Right forelimb (tissue), 1 donor: ENCODE results near the gene LCOR.

ENCODE experiments used
- DNase-seq: peaks from one replicate; pipeline ENCODE4 v3.0.0-alpha.2; 2018

Gene LCOR

GRCh38 chr10:96991313-96991841, 159.3 kb downstream of the LCOR start:
- DNase-seq, result no peak

DNA sequence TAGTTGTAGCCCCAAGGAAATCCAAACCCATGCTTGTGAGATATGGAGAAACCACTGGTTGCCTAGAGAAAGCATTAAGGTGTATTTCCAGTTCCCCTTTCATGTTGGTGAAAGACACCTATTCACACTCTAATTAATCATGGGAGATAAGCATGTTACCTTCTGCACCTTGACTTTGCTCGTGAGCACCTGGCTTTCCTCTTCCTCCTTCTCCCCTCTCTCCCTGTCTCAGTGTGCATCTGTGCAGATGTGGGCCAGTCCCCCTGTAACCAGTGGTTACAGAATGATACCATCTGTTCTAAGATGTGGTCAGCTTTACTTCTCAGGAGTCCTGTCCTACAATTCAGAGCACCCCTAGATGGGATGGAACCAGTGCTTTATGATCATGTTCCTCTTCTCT, 160.6 kb downstream of the LCOR start:
- DNase-seq, result no peak

- no peak for DNase-seq
Measured at GRCh38 chr10:96995851-96996250, 163.8 kb downstream of the LCOR start.

DNA sequence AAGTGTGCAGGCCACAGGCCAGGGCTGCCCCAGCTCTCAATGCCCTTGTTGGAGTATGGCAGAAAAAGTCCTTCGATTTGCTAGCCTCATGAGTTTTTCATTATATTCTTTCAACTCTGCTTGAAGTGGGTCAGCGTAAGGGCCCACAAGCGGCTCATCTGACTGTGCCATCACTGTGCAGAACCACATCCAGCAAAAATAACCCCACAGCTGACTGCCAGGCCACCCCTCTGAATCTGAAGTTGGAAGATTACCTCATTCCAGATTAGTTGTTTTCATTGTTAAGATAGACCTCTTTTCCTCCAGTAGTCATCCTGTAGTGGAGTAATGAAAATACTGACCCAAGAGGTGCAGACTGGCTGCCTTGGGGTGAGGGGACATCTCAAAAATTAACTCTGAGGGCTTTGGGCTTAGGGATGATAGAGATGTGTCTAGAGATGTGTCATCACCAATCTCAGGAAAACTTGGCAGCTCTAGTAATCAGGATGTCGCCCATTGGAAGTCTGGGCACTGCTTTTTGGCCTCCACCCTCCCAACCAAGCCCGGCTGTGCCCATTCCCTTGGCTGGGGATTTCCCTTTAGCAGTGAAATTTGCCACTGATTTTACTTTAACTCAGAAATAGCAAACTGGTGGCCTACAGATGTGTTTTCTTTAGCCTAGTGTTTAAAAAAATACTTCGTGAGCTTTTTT, 164.3 kb downstream of the LCOR start:
- DNase-seq, result no peak

GRCh38 chr10:96998329-96998888, 166.3 kb downstream of the LCOR start:
- no peak for DNase-seq

DNA sequence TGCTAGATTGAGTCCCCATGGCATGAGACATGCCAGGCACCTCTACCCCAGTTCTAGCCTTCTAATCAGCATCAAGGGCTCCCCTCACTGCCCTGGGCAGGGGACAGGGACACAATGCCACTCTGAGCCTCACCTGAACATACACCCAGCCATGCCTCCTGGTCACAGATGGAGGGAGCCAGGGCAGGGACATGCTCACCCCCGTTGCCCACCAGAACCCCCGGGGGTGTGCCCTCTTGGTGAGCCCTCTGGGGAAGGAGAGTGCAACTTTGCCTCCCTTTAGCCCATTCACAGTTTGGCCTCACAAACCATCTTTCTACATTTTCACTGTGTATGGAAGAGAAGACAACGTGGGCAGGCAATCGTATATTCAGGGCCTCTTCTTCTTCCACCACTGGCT, 167.2 kb downstream of the LCOR start:
- DNase-seq, result no peak

- DNase-seq, result no peak
Measured at GRCh38 chr10:96999987-97000386, 167.9 kb downstream of the LCOR start.

DNA sequence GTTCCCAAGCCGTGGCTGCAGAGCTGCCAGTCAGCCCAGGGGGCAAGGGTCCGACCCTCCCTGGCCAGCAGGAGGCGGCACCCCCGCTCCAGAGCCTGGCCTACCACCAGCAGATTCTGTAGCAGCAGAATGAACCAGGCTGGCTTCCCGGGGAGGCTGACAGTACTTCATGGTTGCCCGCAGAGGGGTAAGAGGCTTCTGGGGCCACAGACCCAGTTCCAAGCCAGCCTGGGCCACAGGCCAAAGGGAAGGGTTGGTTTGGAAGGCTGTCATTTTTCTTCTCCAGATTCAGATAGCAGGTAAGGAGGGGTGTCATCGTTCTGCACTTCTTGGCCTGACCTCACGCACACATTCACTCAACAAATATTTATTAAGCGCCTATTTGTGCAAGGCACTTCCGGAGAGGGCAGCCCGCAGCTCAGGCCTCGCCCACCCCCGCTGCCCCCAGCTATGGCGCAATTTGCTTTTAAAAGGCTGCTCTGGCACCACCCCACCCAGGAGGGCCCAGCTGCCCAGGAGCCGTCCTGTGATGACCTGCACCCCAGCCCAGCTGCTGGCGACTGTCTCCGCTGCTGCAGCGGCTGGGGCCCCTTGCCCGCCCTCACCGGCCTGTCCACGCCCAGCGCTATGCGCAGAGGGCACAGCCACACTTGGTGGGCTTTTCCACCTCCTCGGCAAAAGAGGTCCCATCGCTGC, 168.5 kb downstream of the LCOR start:
- no peak for DNase-seq

DNA sequence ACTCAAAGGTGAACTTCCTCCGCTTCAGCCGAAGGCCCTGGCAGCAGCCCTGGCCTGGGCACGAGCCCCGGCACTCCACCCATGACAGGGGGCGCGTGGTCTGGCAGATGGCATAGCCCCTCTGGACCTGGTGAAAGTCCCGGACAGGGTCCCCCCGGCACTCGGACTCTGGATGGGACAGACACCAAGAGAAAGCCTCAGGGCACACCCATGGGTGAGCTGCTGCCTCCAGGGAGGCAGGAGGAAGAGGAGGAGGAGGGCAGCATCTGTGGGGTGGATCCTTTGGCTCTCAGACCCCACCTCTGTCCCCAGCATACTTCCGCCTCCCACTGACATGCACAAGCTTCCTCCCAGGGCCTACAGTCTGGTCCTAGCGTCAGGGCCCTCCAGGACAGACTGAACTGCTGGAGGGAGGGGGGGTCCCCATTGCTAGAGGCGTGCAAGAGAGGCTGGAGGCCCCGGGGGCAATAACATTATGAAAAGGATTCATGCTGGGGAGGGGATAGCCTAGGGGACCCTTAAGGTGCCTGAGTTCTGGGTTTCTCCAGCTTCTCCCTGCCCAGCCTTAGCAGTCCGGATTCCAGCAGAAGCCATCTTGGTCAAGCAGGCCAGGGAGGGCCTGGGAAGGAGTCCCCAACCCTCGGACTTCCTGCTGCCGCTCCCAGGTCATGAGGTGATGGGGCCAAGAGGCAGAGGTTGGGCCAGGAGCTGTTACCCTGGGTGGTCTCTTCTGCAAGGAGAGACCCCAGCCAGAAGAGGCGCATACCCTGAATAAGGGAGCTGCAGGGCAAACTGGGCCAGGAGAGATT, 169.3 kb downstream of the LCOR start:
- no peak for DNase-seq

DNA sequence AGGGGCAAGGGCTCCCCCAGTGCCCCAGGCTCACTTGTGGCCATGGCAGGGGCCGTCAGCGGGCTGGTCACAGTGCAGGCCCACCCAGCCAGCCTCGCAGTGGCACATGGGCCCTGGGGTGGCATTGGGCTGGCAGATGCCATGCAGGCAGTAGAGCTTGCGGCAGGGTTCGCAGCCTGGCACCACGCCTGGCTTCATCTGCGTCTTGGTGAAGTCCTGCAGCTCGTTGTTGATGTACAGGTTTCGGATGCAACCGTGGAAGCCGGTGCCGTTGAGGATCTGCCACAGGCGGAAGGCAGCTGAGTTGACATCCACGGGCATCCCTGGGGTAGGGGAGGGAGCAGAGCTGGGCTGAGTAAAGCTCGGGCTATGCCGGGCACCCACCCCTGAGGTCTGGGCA, 170.6 kb downstream of the LCOR start:
- no peak for DNase-seq

- no peak for DNase-seq
Measured at GRCh38 chr10:97003151-97003803, 171.2 kb downstream of the LCOR start.

- no peak for DNase-seq
Measured at GRCh38 chr10:97003804-97004201, 171.7 kb downstream of the LCOR start.

DNA sequence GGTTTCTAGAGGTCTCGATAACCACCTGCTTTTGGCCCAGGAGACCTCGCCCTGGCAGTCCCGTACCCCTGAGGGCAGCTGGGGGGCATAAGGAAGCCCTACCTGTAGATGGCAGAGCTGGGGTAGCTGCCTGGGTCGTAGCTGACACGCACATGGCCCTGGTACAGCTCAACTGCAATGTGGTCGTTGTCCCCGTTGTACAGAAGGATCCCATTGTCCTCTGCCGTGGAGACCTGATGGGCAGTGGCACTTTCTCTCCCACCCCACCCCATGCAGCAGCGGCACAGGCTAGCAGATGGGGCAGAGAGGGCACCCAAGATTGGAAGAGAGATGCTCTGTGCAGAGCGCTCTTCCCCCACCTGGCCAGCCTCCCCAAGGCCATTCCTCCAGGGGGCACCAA, 172.5 kb downstream of the LCOR start:
- no peak for DNase-seq

DNA sequence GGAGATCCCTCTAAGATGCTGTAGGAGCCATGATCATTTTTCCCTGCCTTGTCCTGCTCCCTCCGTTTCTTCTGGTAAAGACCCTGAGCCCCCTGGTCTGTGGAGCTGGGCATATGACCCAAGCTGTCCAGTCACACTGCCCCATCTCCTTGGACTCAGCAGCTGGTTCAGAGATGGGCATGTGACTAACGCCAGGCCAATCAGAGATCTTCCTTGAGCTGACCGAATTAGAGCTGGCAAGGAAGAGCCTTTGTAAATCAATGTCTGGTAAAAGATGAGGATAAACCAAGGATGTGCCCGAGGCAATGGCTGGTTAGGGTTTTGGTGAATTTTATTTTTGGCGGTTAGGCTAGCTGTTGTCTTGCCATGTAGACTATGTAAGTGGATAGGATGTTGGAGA, 173.3 kb downstream of the LCOR start:
- no peak for DNase-seq

- DNase-seq, result peak; percentile 19
Measured at GRCh38 chr10:97006364-97006763, 174.3 kb downstream of the LCOR start.

GRCh38 chr10:97007417-97007816, 175.3 kb downstream of the LCOR start:
- DNase-seq, result no peak

GRCh38 chr10:97010695-97011206, 178.7 kb downstream of the LCOR start:
- no peak for DNase-seq

DNA sequence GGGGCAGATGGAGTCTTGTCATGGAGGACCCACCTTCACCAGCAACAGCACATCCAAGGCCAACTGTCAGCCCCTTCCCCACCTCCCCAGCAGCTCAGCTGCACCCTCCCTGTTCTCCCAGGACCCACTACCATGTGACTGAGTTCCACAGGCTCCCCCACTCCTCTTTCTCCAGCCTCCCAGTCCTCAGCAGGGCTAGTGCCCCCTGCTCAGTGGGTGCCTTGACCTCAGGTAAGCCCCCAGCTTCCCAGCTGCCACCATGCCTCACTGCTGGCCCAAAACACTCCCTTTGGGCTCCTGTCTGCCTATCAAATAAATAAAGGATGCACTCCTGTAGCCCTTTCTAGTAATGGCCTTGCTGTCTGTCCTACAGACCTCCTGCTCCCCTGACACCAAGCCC, 179.3 kb downstream of the LCOR start:
- no peak for DNase-seq

DNA sequence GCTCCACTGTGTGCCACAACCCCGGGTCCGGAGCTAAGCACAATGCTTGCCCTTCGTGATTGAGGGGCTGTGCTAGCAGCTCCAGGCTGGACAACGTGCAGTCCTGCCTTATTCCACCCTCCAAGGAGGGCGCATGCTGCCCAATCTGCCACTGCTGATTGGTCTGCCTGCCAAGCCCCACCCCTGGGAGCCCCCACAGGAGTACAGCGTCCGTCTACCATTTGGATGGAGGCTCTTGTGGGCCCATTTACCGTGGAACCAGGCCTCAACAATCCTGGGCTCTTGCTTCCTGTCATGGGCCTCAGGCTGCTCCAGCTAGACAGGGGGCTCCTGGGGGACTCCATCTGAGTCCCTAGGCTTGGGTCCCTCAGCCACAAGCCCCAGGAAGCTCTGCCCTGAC, 180.4 kb downstream of the LCOR start:
- DNase-seq, result no peak

DNA sequence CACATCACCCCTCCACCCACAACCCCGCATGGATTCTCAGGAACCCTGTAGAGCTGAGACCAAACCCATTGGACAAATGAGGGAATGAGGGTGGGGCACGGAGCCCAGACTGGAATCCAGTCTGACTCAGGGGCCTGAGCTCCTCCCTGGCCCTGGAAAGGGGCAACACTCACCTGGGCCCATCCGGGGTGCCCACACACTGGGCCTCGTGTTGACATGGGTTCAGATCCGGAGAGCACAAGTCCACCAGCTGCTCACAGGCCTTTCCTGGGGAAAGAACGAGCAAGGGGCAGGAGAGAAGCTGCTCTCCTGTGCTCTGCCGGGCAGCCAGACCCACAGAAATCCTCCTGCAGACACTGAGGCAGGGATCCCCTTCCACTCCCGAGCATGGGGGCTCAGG, 181.5 kb downstream of the LCOR start:
- DNase-seq, result no peak

DNA sequence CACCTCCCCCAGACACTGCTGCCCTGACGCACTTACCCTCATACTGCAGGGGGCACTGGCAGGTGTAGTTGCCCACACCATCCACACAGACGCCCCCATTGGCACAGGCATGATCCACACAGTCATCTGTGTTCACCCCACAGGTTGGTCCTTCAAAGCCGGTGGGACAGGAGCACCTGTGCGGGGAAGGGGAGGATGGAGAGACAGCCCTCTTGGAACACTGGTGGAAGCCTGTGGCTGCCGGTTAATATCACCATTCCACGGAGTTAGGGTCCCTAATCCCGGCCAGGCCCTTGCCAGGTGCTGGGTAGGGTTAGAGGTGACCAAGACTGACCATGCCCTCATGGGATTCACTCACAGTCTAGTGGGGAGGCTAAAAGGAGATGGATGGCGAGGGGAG, 181.9 kb downstream of the LCOR start:
- DNase-seq, result no peak

DNA sequence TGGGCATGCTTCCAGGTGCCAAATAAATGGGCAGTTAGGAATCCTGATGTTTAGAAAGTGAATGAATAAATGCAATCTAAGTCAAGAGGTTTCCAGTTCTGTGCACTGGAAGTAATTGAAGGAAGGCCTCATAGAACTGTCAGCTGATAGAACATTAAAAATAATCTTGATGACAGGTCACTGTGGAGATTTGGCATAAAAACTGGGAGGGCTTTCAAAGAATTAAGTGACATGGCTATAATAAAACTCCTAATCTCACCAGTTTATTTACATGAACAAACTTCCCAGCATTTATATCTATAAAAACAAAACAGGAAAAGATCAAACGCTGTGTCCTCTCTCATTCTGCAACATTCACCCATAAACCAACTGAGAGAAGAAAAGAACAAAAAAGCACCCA, 183.1 kb downstream of the LCOR start:
- no peak for DNase-seq
